Suprapubic skin (tissue), 4 donors: ENCODE results near the gene TSPAN18. TPM values are rescaled to one million over a fixed set of nuclear protein-coding genes. Genes with fewer than 3 reads are reported as not detected.

Experiments
- DNase-seq, 2 donors: peaks; one replicate each; pipeline ENCODE4 v3.0.0-alpha.2; 2019; ENCODE audit warnings: low spot score in 2 of 2
- H3K27ac ChIP-seq: fragments of 200-600 bp; sonication (generic); one replicate; pipeline ENCODE4 v1.5.1; 2019
- H3K27me3 ChIP-seq: fragments of 200-600 bp; sonication (generic); one replicate; pipeline ENCODE4 v1.5.1; 2019
- H3K36me3 ChIP-seq: fragments of 200-600 bp; sonication (generic); one replicate; pipeline ENCODE4 v1.5.1; 2019
- H3K4me1 ChIP-seq: fragments of 200-600 bp; sonication (generic); one replicate; pipeline ENCODE4 v1.5.1; 2019
- H3K4me3 ChIP-seq: fragments of 200-600 bp; sonication (generic); one replicate; pipeline ENCODE4 v1.5.1; 2019; ENCODE audit warnings: mild to moderate bottlenecking
- H3K9me3 ChIP-seq: fragments of 200-600 bp; sonication (generic); one replicate; pipeline ENCODE4 v1.5.1; 2019
- CTCF ChIP-seq, 2 donors: fragments of 200-600 bp in 1 of 2; fragments of 450-650 bp in 1 of 2; sonication (generic) in 1 of 2; IDR thresholded peaks; one replicate each; pipeline ENCODE4 v1.5.1; 2016 to 2019; ENCODE audit warnings: antibody characterized with exemption in 2 of 2, mild to moderate bottlenecking in 1 of 2, moderate library complexity in 1 of 2
- EP300 ChIP-seq: sonication (generic); formaldehyde crosslinking; IDR thresholded peaks from one replicate; pipeline ENCODE4 v1.6.1; 2017; ENCODE audit warnings: antibody characterized with exemption
- POLR2A ChIP-seq, 2 donors: fragments of 450-650 bp; IDR thresholded peaks; one replicate each; pipeline ENCODE4 v1.6.1; 2017; ENCODE audit warnings: antibody characterized with exemption in 2 of 2, mild to moderate bottlenecking in 2 of 2, moderate library complexity in 2 of 2
- POLR2AphosphoS5 ChIP-seq, 3 donors: sonication (generic); formaldehyde crosslinking; IDR thresholded peaks; one replicate each; pipeline ENCODE4 v1.6.1; 2017; ENCODE audit warnings: antibody characterized with exemption in 3 of 3
- WGBS: methylation state at CpG from one replicate; pipeline ENCODE4 v1.1.5; 2018; 5-methylcytosine and 5-hydroxymethylcytosine counted together
- total RNA-seq, 4 donors: library from RNA; depleted of rRNA; stranded (reverse); fragments of >200 nt; gene quantifications; one replicate each; pipeline ENCODE4 v1.1.0, GENCODE V29; 2016

TSPAN18 gene
- total RNA-seq, 4 donors from 2014 or later: 1.3 to 5.1 (median 3.9) TPM

GRCh38 chr11:44859528-44859925, 132.8 kb downstream of the TSPAN18 start:
- no peak overlapping the region for H3K4me3 ChIP-seq
- peaks cover 17% of the 10 kb centered on the region for H3K4me1 ChIP-seq
- H3K27me3 ChIP-seq: peaks cover 4% of the 10 kb centered on the region
- no peak overlapping the region for H3K27ac ChIP-seq
- H3K9me3 ChIP-seq: no peaks in the 10 kb centered on the region
- DNase-seq: no peak
- TF ChIP-seq POLR2A (IDR thresholded peaks at IDR 0.05) (no peak), CTCF (IDR thresholded peaks at IDR 0.05) (no peak), POLR2AphosphoS5 (IDR thresholded peaks at IDR 0.05) (no peak), EP300 (no peak)
- WGBS: 89% methylated on average over 5 of the region's 5 CpGs
- H3K36me3 ChIP-seq: no peaks in the 10 kb centered on the region

GRCh38 chr11:44860346-44860745, 133.6 kb downstream of the TSPAN18 start:
- DNase-seq: no peak
- 80% methylated on average over 5 of the region's 5 CpGs for WGBS

GRCh38 chr11:44861849-44862557, 135.2 kb downstream of the TSPAN18 start:
- TF ChIP-seq POLR2AphosphoS5 (IDR thresholded peaks at IDR 0.05): no peak
- no peak for TF ChIP-seq POLR2A (IDR thresholded peaks at IDR 0.05)
- TF ChIP-seq CTCF (IDR thresholded peaks at IDR 0.05): no peak
- no peak for TF ChIP-seq EP300
- 47% methylated on average over 19 of the region's 19 CpGs for WGBS
- Histone ChIP-seq H3K36me3 (no peaks in the 10 kb centered on the region), H3K27me3 (peaks cover 4% of the 10 kb centered on the region), H3K4me1 (peaks cover 17% of the 10 kb centered on the region), H3K4me3 (no peak overlapping the region), H3K9me3 (no peaks in the 10 kb centered on the region), H3K27ac (peak overlapping the region; percentile 34)
- DNase-seq: no peak

More at GRCh38 chr11:44860346-44860745, 133.6 kb downstream of the TSPAN18 start:
- H3K36me3 ChIP-seq: no peaks in the 10 kb centered on the region
- H3K27ac ChIP-seq: no peak overlapping the region
- H3K4me3 ChIP-seq: no peak overlapping the region
- H3K27me3 ChIP-seq: peaks cover 4% of the 10 kb centered on the region
- TF ChIP-seq POLR2A (IDR thresholded peaks at IDR 0.05) (no peak), POLR2AphosphoS5 (IDR thresholded peaks at IDR 0.05) (no peak), CTCF (IDR thresholded peaks at IDR 0.05) (no peak), EP300 (no peak)
- no peaks in the 10 kb centered on the region for H3K9me3 ChIP-seq
- H3K4me1 ChIP-seq: peaks cover 17% of the 10 kb centered on the region

GRCh38 chr11:44862558-44863101, 135.9 kb downstream of the TSPAN18 start:
- Histone ChIP-seq H3K4me3 (no peak overlapping the region), H3K4me1 (peaks cover 17% of the 10 kb centered on the region), H3K36me3 (no peaks in the 10 kb centered on the region), H3K9me3 (no peaks in the 10 kb centered on the region), H3K27me3 (peaks cover 4% of the 10 kb centered on the region), H3K27ac (no peak overlapping the region)
- no peak for DNase-seq
- no peak for TF ChIP-seq POLR2A (IDR thresholded peaks at IDR 0.05)
- TF ChIP-seq EP300: no peak
- no peak for TF ChIP-seq POLR2AphosphoS5 (IDR thresholded peaks at IDR 0.05)
- no peak for TF ChIP-seq CTCF (IDR thresholded peaks at IDR 0.05)
- WGBS: 87% methylated on average over 5 of the region's 5 CpGs

GRCh38 chr11:44863231-44863630, 136.5 kb downstream of the TSPAN18 start:
- DNase-seq: no peak
- Histone ChIP-seq H3K36me3 (no peaks in the 10 kb centered on the region), H3K27ac (no peak overlapping the region), H3K9me3 (no peaks in the 10 kb centered on the region), H3K4me3 (no peak overlapping the region), H3K4me1 (peaks cover 17% of the 10 kb centered on the region), H3K27me3 (peaks cover 4% of the 10 kb centered on the region)
- 73% methylated on average over 6 of the region's 6 CpGs for WGBS
- TF ChIP-seq CTCF (IDR thresholded peaks at IDR 0.05) (no peak), EP300 (no peak), POLR2AphosphoS5 (IDR thresholded peaks at IDR 0.05) (no peak), POLR2A (IDR thresholded peaks at IDR 0.05) (no peak)
